Measurements from ENCODE around the gene LYRM4.

DNA sequence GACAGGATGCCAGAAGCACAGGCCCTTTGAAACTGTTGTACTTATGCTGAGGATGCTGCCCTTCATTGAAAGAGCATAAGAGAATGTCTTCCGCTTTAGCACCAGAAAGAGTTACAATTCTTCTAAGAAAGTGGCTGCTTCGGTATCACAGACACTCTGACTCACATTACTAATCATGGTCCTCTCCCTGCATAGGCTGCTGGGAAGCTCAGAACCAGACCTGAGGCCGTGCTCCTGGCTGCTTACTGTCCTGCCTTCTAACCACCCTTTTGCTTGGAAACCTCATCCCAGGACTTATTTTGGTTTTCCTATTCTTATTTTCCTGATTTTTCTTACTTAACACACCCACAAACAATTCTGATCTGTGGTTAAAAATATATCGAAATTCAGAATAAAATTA is 22.9 kb downstream of the LYRM4 start:
- no peak for TF ChIP-seq CTCF (IDR thresholded peaks at IDR 0.05)
- TF ChIP-seq EZH2 (IDR thresholded peaks at IDR 0.05; ENCODE audit: borderline replicate concordance, insufficient read depth, low read depth, low read length, poor library complexity, severe bottlenecking) = no peak
